Activated CD8-positive, alpha-beta memory T cell treated with anti-CD3 and anti-CD28 coated beads, Interleukin-2, amount 10 ng/mL, durations not matched to agents 7 days and 5 days (primary cell): ENCODE results near the gene ZFYVE9. TPM values are rescaled to one million over a fixed set of nuclear protein-coding genes. Genes with fewer than 3 reads are reported as not detected.

Experiments used
- ATAC-seq: fragments of 150-1000 bp; cut with Tn5 transposase; one replicate; pipeline ENCODE4 v1.10.0; 2021; ENCODE audit warnings: moderate library complexity
- CTCF ChIA-PET: fragments of 350-600 bp; sonication (Branson Sonifier 250); formaldehyde crosslinking; loops from one replicate; lab custom pipeline; 2021; ENCODE audit warnings: antibody characterized with exemption; lab: Charles Lee
- DNase-seq: peaks from one replicate; pipeline ENCODE4 v3.0.0-alpha.2; 2020
- H3K27ac Mint-ChIP-seq: one replicate; pipeline ENCODE4 v1.8.0; 2021; ENCODE audit warnings: mild to moderate bottlenecking, mixed read lengths
- H3K27me3 Mint-ChIP-seq: one replicate; pipeline ENCODE4 v1.8.0; 2021; ENCODE audit warnings: mixed read lengths
- H3K36me3 Mint-ChIP-seq: one replicate; pipeline ENCODE4 v1.8.0; 2021; ENCODE audit warnings: mild to moderate bottlenecking, mixed read lengths
- H3K4me1 Mint-ChIP-seq: one replicate; pipeline ENCODE4 v1.8.0; 2021; ENCODE audit warnings: mixed read lengths
- H3K4me3 Mint-ChIP-seq: one replicate; pipeline ENCODE4 v1.8.0; 2021; ENCODE audit warnings: mild to moderate bottlenecking, moderate library complexity, mixed read lengths
- H3K9me3 Mint-ChIP-seq: one replicate; pipeline ENCODE4 v1.8.0; 2022; ENCODE audit warnings: low read depth, mixed read lengths
- total RNA-seq, 2 experiments: library from RNA; stranded (reverse); gene quantifications; one replicate each; pipeline ENCODE4 v1.2.3, GENCODE V29; 2021

The ZFYVE9 gene
- total RNA-seq, 2 experiments from 2014 or later, result 0.29 to 0.35 TPM

- no peak overlapping the region for H3K27ac Mint-ChIP-seq
- no peaks in the 10 kb centered on the region for H3K27me3 Mint-ChIP-seq
- H3K36me3 Mint-ChIP-seq, result peaks cover 2% of the 10 kb centered on the region
- no peak for DNase-seq
- H3K4me1 Mint-ChIP-seq, result peaks cover 8% of the 10 kb centered on the region
- ATAC-seq, result no peak
- CTCF ChIA-PET, result no interaction called here
- no peaks in the 10 kb centered on the region for H3K9me3 Mint-ChIP-seq
- no peak overlapping the region for H3K4me3 Mint-ChIP-seq
Measured at GRCh38 chr1:52328615-52329014, 186.7 kb downstream of the ZFYVE9 start.

- no peak overlapping the region for H3K4me3 Mint-ChIP-seq
- H3K27me3 Mint-ChIP-seq, result no peaks in the 10 kb centered on the region
- peaks cover 8% of the 10 kb centered on the region for H3K4me1 Mint-ChIP-seq
- H3K9me3 Mint-ChIP-seq, result no peaks in the 10 kb centered on the region
- no peak overlapping the region for H3K27ac Mint-ChIP-seq
- no peak for ATAC-seq
- DNase-seq, result no peak
- peaks cover 2% of the 10 kb centered on the region for H3K36me3 Mint-ChIP-seq
- CTCF ChIA-PET, result no interaction called here
Measured at GRCh38 chr1:52332411-52332810, 190.5 kb downstream of the ZFYVE9 start.

GRCh38 chr1:52334906-52335528 lies 193.1 kb downstream of the ZFYVE9 start:
- H3K36me3 Mint-ChIP-seq, result peaks cover 2% of the 10 kb centered on the region
- H3K27ac Mint-ChIP-seq, result no peak overlapping the region
- ATAC-seq, result no peak
- H3K4me1 Mint-ChIP-seq, result peaks cover 5% of the 10 kb centered on the region
- H3K4me3 Mint-ChIP-seq, result no peak overlapping the region
- no peak for DNase-seq
- no peaks in the 10 kb centered on the region for H3K27me3 Mint-ChIP-seq
- H3K9me3 Mint-ChIP-seq, result no peaks in the 10 kb centered on the region
- CTCF ChIA-PET, result interaction anchor here (0.8 kb wide), 1 partner anchor 11 kb away, joined by 3 read pairs; no protein-coding TSS in a partner anchor

- H3K36me3 Mint-ChIP-seq, result no peaks in the 10 kb centered on the region
- H3K27ac Mint-ChIP-seq, result no peak overlapping the region
- no peaks in the 10 kb centered on the region for H3K9me3 Mint-ChIP-seq
- H3K27me3 Mint-ChIP-seq, result no peaks in the 10 kb centered on the region
- ATAC-seq (no peak), DNase-seq (no peak)
- no peaks in the 10 kb centered on the region for H3K4me1 Mint-ChIP-seq
- CTCF ChIA-PET, result interaction anchor here (1.9 kb wide), 1 partner anchor 9 kb away, joined by 5 read pairs; no protein-coding TSS in a partner anchor
- no peak overlapping the region for H3K4me3 Mint-ChIP-seq
Measured at GRCh38 chr1:52337439-52337838, 195.6 kb downstream of the ZFYVE9 start.

- DNase-seq (no peak), ATAC-seq (no peak)
- CTCF ChIA-PET, result no interaction called here
- no peaks in the 10 kb centered on the region for H3K36me3 Mint-ChIP-seq
- no peak overlapping the region for H3K4me3 Mint-ChIP-seq
- H3K27me3 Mint-ChIP-seq, result no peaks in the 10 kb centered on the region
- H3K27ac Mint-ChIP-seq, result no peak overlapping the region
- no peaks in the 10 kb centered on the region for H3K9me3 Mint-ChIP-seq
- no peaks in the 10 kb centered on the region for H3K4me1 Mint-ChIP-seq
Measured at GRCh38 chr1:52341655-52342260, 199.9 kb downstream of the ZFYVE9 start.

- Mint-ChIP-seq H3K27me3 (no peaks in the 10 kb centered on the region), H3K9me3 (no peaks in the 10 kb centered on the region), H3K4me3 (no peak overlapping the region), H3K27ac (no peak overlapping the region), H3K36me3 (no peaks in the 10 kb centered on the region), H3K4me1 (no peaks in the 10 kb centered on the region)
- no peak for DNase-seq
- CTCF ChIA-PET, result interaction anchor here (0.6 kb wide), 1 partner anchor 417 kb away, joined by 3 read pairs; no protein-coding TSS in a partner anchor
- no peak for ATAC-seq
Measured at GRCh38 chr1:52343979-52344378, 202.1 kb downstream of the ZFYVE9 start.

- no peaks in the 10 kb centered on the region for H3K4me1 Mint-ChIP-seq
- no peak overlapping the region for H3K4me3 Mint-ChIP-seq
- no peak for ATAC-seq
- CTCF ChIA-PET, result interaction anchor here (1.3 kb wide), 1 partner anchor 8 kb away, joined by 5 read pairs; no protein-coding TSS in a partner anchor
- no peak for DNase-seq
- H3K27ac Mint-ChIP-seq, result no peak overlapping the region
- no peaks in the 10 kb centered on the region for H3K27me3 Mint-ChIP-seq
- H3K36me3 Mint-ChIP-seq, result no peaks in the 10 kb centered on the region
- no peaks in the 10 kb centered on the region for H3K9me3 Mint-ChIP-seq
Measured at GRCh38 chr1:52345252-52345651, 203.4 kb downstream of the ZFYVE9 start.

GRCh38 chr1:52346653-52347052 lies 204.8 kb downstream of the ZFYVE9 start:
- Mint-ChIP-seq H3K4me3 (no peak overlapping the region), H3K36me3 (no peaks in the 10 kb centered on the region), H3K9me3 (no peaks in the 10 kb centered on the region), H3K27ac (no peak overlapping the region), H3K27me3 (no peaks in the 10 kb centered on the region), H3K4me1 (no peaks in the 10 kb centered on the region)
- CTCF ChIA-PET, result interaction anchor here (1.3 kb wide), 1 partner anchor 10 kb away, joined by 5 read pairs; no protein-coding TSS in a partner anchor
- ATAC-seq (no peak), DNase-seq (no peak)

- H3K27me3 Mint-ChIP-seq, result no peaks in the 10 kb centered on the region
- no peaks in the 10 kb centered on the region for H3K9me3 Mint-ChIP-seq
- H3K4me3 Mint-ChIP-seq, result no peak overlapping the region
- peaks cover 10% of the 10 kb centered on the region for H3K36me3 Mint-ChIP-seq
- DNase-seq (no peak), ATAC-seq (peak; percentile 33)
- no peaks in the 10 kb centered on the region for H3K4me1 Mint-ChIP-seq
- CTCF ChIA-PET, result interaction anchor here (1.6 kb wide), 1 partner anchor 15 kb away, joined by 5 read pairs; no protein-coding TSS in a partner anchor
- H3K27ac Mint-ChIP-seq, result no peak overlapping the region
Measured at GRCh38 chr1:52348704-52349300, 206.9 kb downstream of the ZFYVE9 start.

- CTCF ChIA-PET, result no interaction called here
- Mint-ChIP-seq H3K9me3 (no peaks in the 10 kb centered on the region), H3K4me3 (no peak overlapping the region), H3K36me3 (peaks cover 38% of the 10 kb centered on the region), H3K27me3 (no peaks in the 10 kb centered on the region), H3K27ac (no peak overlapping the region), H3K4me1 (no peaks in the 10 kb centered on the region)
- ATAC-seq, result no peak
- DNase-seq, result no peak
Measured at GRCh38 chr1:52352690-52353089, 210.8 kb downstream of the ZFYVE9 start.

GRCh38 chr1:52355436-52355835 lies 213.5 kb downstream of the ZFYVE9 start:
- no peak overlapping the region for H3K4me3 Mint-ChIP-seq
- H3K4me1 Mint-ChIP-seq, result no peaks in the 10 kb centered on the region
- CTCF ChIA-PET, result no interaction called here
- H3K36me3 Mint-ChIP-seq, result peaks cover 55% of the 10 kb centered on the region
- no peaks in the 10 kb centered on the region for H3K27me3 Mint-ChIP-seq
- DNase-seq (no peak), ATAC-seq (no peak)
- no peak overlapping the region for H3K27ac Mint-ChIP-seq
- no peaks in the 10 kb centered on the region for H3K9me3 Mint-ChIP-seq

GRCh38 chr1:52355847-52356505 lies 214.1 kb downstream of the ZFYVE9 start:
- Mint-ChIP-seq H3K36me3 (peaks cover 55% of the 10 kb centered on the region), H3K27ac (no peak overlapping the region), H3K4me1 (no peaks in the 10 kb centered on the region), H3K4me3 (no peak overlapping the region), H3K27me3 (no peaks in the 10 kb centered on the region), H3K9me3 (no peaks in the 10 kb centered on the region)
- DNase-seq (no peak), ATAC-seq (no peak)
- CTCF ChIA-PET, result no interaction called here

- H3K4me1 Mint-ChIP-seq, result peaks cover 3% of the 10 kb centered on the region
- no peak for ATAC-seq
- H3K4me3 Mint-ChIP-seq, result no peak overlapping the region
- H3K36me3 Mint-ChIP-seq, result peaks cover 62% of the 10 kb centered on the region
- CTCF ChIA-PET, result no interaction called here
- H3K27me3 Mint-ChIP-seq, result no peaks in the 10 kb centered on the region
- no peak overlapping the region for H3K27ac Mint-ChIP-seq
- no peak for DNase-seq
- no peaks in the 10 kb centered on the region for H3K9me3 Mint-ChIP-seq
Measured at GRCh38 chr1:52356818-52357355, 215.0 kb downstream of the ZFYVE9 start.
